Omental fat pad (tissue), 4 donors: ENCODE data around the gene SPIRE2. TPM values are rescaled to one million over a fixed set of nuclear protein-coding genes. Genes with fewer than 3 reads are reported as not detected.

Experiments used
- ATAC-seq: fragments of 150-250 bp; one replicate; pipeline ENCODE4 v1.9.1; 2016; ENCODE audit warnings: mild to moderate bottlenecking, moderate library complexity; ENCODE audit not compliant: low FRiP score
- DNase-seq: peaks from one replicate; pipeline ENCODE4 v3.0.0-alpha.2; 2019; ENCODE audit warnings: low spot score
- CTCF ChIP-seq, 3 donors: fragments of 450-650 bp; IDR thresholded peaks; one replicate each; pipeline ENCODE4 v1.5.1; 2016 to 2017; ENCODE audit warnings: antibody characterized with exemption in 3 of 3, mild to moderate bottlenecking in 3 of 3, moderate library complexity in 2 of 3
- total RNA-seq, 4 donors: library from RNA; depleted of rRNA; stranded (reverse); fragments of >200 nt; gene quantifications; one replicate each; pipeline ENCODE4 v1.1.0, GENCODE V29; 2016

SPIRE2 gene
- total RNA-seq, 4 donors from 2014 or later = 2.4 to 4.8 (median 3.2) TPM

- ATAC-seq (no peak), DNase-seq (no peak)
- TF ChIP-seq CTCF (IDR thresholded peaks at IDR 0.05) = no peak
Observed at GRCh38 chr16:89890200-89890599, 61.9 kb downstream of the SPIRE2 start.

GRCh38 chr16:89890886-89891657 is 62.8 kb downstream of the SPIRE2 start:
- DNase-seq = no peak
- ATAC-seq = peak; percentile 44
- TF ChIP-seq CTCF (IDR thresholded peaks at IDR 0.05) = no peak

- ATAC-seq = no peak
- DNase-seq = no peak
- TF ChIP-seq CTCF (IDR thresholded peaks at IDR 0.05) = no peak
Observed at GRCh38 chr16:89892055-89892630, 63.9 kb downstream of the SPIRE2 start.

GRCh38 chr16:89892635-89893034 is 64.4 kb downstream of the SPIRE2 start:
- TF ChIP-seq CTCF (IDR thresholded peaks at IDR 0.05) = no peak
- no peak for DNase-seq
- no peak for ATAC-seq

- no peak for DNase-seq
- no peak for ATAC-seq
- TF ChIP-seq CTCF (IDR thresholded peaks at IDR 0.05) = no peak
Observed at GRCh38 chr16:89893642-89894548, 65.6 kb downstream of the SPIRE2 start.

GRCh38 chr16:89895482-89896250 is 67.4 kb downstream of the SPIRE2 start:
- no peak for TF ChIP-seq CTCF (IDR thresholded peaks at IDR 0.05)
- DNase-seq = no peak
- no peak for ATAC-seq
